ENCODE data around the gene PEX3. TPM values are rescaled to one million over a fixed set of nuclear protein-coding genes. Genes with fewer than 3 reads are reported as not detected.
A peak's percentile ranks its signal among the peaks of the same experiment; 100 is the strongest.

Gene PEX3
- total RNA-seq, 1 experiment from 2014 or later = 23.8 TPM

DNA sequence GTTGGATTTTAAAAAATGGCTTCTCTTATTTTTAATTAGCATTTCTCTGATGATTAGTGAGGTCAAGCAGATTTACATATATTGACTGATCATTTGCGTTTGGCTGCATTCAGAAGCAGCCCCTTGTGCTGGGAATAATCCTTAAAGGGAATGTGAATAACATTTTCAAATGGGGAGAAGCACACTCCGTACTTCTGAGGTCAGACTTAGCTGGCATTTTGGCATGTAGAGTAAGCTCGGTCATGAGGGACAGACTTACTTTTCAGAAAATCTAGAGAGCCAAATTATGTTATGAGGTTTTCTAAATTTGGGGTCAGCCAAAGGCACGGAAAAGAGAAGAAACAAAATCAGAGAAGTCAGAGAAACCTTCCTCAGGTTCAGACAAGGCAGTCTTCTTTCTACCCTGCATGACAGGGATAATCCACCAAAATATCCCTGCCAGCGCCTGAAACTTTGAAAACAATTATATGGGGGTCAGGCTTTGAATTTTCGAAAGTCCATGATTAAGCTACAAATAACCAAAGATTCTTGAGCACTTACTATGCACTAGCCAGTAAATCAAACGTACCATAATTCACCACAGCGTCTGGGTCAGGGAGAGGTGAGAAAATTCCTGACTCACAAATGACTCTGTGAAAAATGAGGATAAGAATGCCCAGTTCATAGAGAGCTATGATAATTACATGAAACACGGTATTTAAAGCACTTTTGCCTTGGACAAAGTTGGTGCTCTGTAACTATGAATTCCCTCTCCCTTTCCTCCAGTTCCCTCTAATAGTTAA lies 45.0 kb upstream of the PEX3 start:
- Histone ChIP-seq H3K9ac (ENCODE audit: low read length) (no peak overlapping the region), H3K4me2 (ENCODE audit: low read length) (no peak overlapping the region), H3K4me3 (ENCODE audit: low read length) (no peak overlapping the region), H3K79me2 (ENCODE audit: low read length) (no peaks in the 10 kb centered on the region), H3K27ac (ENCODE audit: low read length) (no peak overlapping the region), H3K9me2 (replicated peaks; ENCODE audit: low read length) (no peaks in the 10 kb centered on the region), H3K36me3 (ENCODE audit: low read depth, low read length) (no peaks in the 10 kb centered on the region), H3K27me3 (ENCODE audit: low read length) (no peaks in the 10 kb centered on the region), H2AFZ (ENCODE audit: low read length) (no peak overlapping the region), H3K4me1 (ENCODE audit: insufficient read depth, low read length) (peaks cover 62% of the 10 kb centered on the region), H3K9me3 (ENCODE audit: low read length) (no peaks in the 10 kb centered on the region), H3F3A (ENCODE audit: low read length, unreplicated experiment) (no peaks in the 10 kb centered on the region), H4K20me1 (ENCODE audit: low read length) (no peaks in the 10 kb centered on the region)
- peak; percentile 19 for DNase-seq
- intact Hi-C loops (cut with micrococcal nuclease) = no loop called here
- BruUV-seq (replicated peaks) = no TSS peak
- TF ChIP-seq EZH2 (IDR thresholded peaks at IDR 0.05; ENCODE audit: low read length, unreplicated experiment) (no peak), EZH2phosphoT487 (IDR thresholded peaks at IDR 0.05; ENCODE audit: borderline replicate concordance, low read length) (no peak)
- TF ChIP-seq, protein P1, sequence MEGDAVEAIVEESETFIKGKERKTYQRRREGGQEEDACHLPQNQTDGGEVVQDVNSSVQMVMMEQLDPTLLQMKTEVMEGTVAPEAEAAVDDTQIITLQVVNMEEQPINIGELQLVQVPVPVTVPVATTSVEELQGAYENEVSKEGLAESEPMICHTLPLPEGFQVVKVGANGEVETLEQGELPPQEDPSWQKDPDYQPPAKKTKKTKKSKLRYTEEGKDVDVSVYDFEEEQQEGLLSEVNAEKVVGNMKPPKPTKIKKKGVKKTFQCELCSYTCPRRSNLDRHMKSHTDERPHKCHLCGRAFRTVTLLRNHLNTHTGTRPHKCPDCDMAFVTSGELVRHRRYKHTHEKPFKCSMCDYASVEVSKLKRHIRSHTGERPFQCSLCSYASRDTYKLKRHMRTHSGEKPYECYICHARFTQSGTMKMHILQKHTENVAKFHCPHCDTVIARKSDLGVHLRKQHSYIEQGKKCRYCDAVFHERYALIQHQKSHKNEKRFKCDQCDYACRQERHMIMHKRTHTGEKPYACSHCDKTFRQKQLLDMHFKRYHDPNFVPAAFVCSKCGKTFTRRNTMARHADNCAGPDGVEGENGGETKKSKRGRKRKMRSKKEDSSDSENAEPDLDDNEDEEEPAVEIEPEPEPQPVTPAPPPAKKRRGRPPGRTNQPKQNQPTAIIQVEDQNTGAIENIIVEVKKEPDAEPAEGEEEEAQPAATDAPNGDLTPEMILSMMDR (conservative IDR thresholded peaks at IDR 0.05; ENCODE audit: low read depth, low read length) = no peak
- no peak for ATAC-seq
- CTCF ChIA-PET = no interaction called here
- POLR2A ChIA-PET (ENCODE audit: unreplicated experiment) = no interaction called here

DNA sequence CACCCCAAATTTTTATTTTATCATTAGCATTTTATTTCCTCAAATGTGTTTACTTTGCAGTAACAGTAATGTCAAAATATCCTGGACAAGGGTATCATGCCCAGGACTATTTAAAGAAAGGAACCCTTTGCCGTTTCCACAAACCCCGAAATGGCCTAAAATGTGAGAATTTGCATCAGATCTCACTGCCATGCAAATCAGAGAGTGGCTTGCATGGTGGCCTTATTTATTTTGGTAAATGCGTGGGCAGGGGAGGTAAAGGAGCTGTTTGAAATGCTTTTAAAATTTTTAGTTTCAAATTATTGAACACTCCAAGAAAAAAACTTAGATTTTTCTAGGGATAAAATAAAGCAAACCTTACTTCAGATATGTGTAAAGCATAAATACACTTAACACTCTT lies 43.9 kb upstream of the PEX3 start:
- POLR2A ChIA-PET (ENCODE audit: unreplicated experiment) = no interaction called here
- no peak overlapping the region for H3K9ac ChIP-seq (ENCODE audit: low read length)
- H3K4me3 ChIP-seq (ENCODE audit: low read length) = no peak overlapping the region
- no TSS peak for BruUV-seq (replicated peaks)
- H4K20me1 ChIP-seq (ENCODE audit: low read length) = no peaks in the 10 kb centered on the region
- no peaks in the 10 kb centered on the region for H3K9me3 ChIP-seq (ENCODE audit: low read length)
- H3K36me3 ChIP-seq (ENCODE audit: low read depth, low read length) = no peaks in the 10 kb centered on the region
- CTCF ChIA-PET = no interaction called here
- no peaks in the 10 kb centered on the region for H3K27me3 ChIP-seq (ENCODE audit: low read length)
- no peak overlapping the region for H3K4me2 ChIP-seq (ENCODE audit: low read length)
- H2AFZ ChIP-seq (ENCODE audit: low read length) = no peak overlapping the region
- H3K9me2 ChIP-seq (replicated peaks; ENCODE audit: low read length) = no peaks in the 10 kb centered on the region
- TF ChIP-seq, protein P1 (conservative IDR thresholded peaks at IDR 0.05; ENCODE audit: low read depth, low read length) = no peak
- TF ChIP-seq EZH2phosphoT487 (IDR thresholded peaks at IDR 0.05; ENCODE audit: borderline replicate concordance, low read length) = no peak
- no peak for TF ChIP-seq EZH2 (IDR thresholded peaks at IDR 0.05; ENCODE audit: low read length, unreplicated experiment)
- DNase-seq = no peak
- no peaks in the 10 kb centered on the region for H3F3A ChIP-seq (ENCODE audit: low read length, unreplicated experiment)
- H3K4me1 ChIP-seq (ENCODE audit: insufficient read depth, low read length) = peaks cover 58% of the 10 kb centered on the region
- ATAC-seq = no peak
- intact Hi-C loops (cut with micrococcal nuclease) = no loop called here
- no peaks in the 10 kb centered on the region for H3K79me2 ChIP-seq (ENCODE audit: low read length)
- no peak overlapping the region for H3K27ac ChIP-seq (ENCODE audit: low read length)

DNA sequence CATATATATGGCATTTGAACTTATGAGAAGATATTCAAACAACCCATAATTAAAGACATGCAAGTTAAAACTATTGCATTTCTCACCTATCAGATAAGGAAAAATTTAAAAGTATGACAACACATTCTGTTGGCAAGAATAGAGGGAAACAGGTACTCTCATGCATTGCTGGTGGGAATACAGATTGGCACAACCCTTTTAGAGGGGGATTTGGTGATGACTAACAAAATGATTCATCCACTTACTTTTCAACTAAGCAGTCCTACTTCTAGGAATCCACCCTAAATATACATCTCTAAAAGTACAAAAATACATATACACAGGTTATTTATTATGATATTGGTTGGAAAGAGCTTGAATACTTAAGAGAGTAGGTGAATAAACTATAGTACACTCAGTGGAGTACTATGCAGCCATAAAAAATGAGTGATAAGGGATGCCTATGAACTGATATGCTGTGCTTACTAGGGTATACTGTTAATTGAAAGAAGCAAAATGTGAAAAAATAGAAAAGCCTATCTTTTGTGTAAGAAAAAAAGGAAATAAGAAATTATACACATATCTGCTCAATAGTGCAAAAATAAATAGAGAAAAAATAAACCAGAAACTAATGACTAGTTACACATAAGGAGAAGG lies 42.3 kb upstream of the PEX3 start:
- no peaks in the 10 kb centered on the region for H3K9me3 ChIP-seq (ENCODE audit: low read length)
- no peaks in the 10 kb centered on the region for H3K27me3 ChIP-seq (ENCODE audit: low read length)
- H3K4me1 ChIP-seq (ENCODE audit: insufficient read depth, low read length) = peaks cover 56% of the 10 kb centered on the region
- H4K20me1 ChIP-seq (ENCODE audit: low read length) = no peaks in the 10 kb centered on the region
- peak overlapping the region; percentile 92 for H3K9ac ChIP-seq (ENCODE audit: low read length)
- peak overlapping the region; percentile 16; the same call in 1 of the 2 replicates for H3K4me2 ChIP-seq (ENCODE audit: low read length)
- BruUV-seq (replicated peaks) = no TSS peak
- H3K79me2 ChIP-seq (ENCODE audit: low read length) = no peaks in the 10 kb centered on the region
- no peak overlapping the region for H2AFZ ChIP-seq (ENCODE audit: low read length)
- ChIA-PET POLR2A (ENCODE audit: unreplicated experiment) (no interaction called here), CTCF (no interaction called here)
- no peak for TF ChIP-seq EZH2phosphoT487 (IDR thresholded peaks at IDR 0.05; ENCODE audit: borderline replicate concordance, low read length)
- TF ChIP-seq, protein P1 (conservative IDR thresholded peaks at IDR 0.05; ENCODE audit: low read depth, low read length) = no peak
- no peak for TF ChIP-seq EZH2 (IDR thresholded peaks at IDR 0.05; ENCODE audit: low read length, unreplicated experiment)
- H3K36me3 ChIP-seq (ENCODE audit: low read depth, low read length) = no peaks in the 10 kb centered on the region
- H3K4me3 ChIP-seq (ENCODE audit: low read length) = no peak overlapping the region
- no peak for ATAC-seq
- intact Hi-C loops (cut with micrococcal nuclease) = no loop called here
- H3F3A ChIP-seq (ENCODE audit: low read length, unreplicated experiment) = no peaks in the 10 kb centered on the region
- no peaks in the 10 kb centered on the region for H3K9me2 ChIP-seq (replicated peaks; ENCODE audit: low read length)
- DNase-seq = peak; percentile 59
- H3K27ac ChIP-seq (ENCODE audit: low read length) = peak overlapping the region; percentile 100
